Astrocyte of the spinal cord (primary cell): ENCODE results near the gene PLXNC1.

ENCODE experiments used
- DNase-seq: peaks from one replicate; pipeline ENCODE4 v3.0.0; 2011; ENCODE audit warnings: low read depth, low spot score
- H3K4me3 ChIP-seq: 2 replicates; pipeline ENCODE4 v1.5.1; 2011; ENCODE audit warnings: low read depth, mild to moderate bottlenecking, low read length, moderate library complexity
- in situ Hi-C: cut with HindIII; loops from 2 replicates; pipeline ENCODE4 v1.10.0; 2017; ENCODE audit warnings: low sequenced_read_pairs
- TF ChIP-seq, protein P1 (sequence below): IDR thresholded peaks from 2 replicates; pipeline ENCODE4 v1.5.1; 2012; ENCODE audit warnings: low read depth, mild to moderate bottlenecking, low read length, inconsistent platforms

Gene PLXNC1

DNA sequence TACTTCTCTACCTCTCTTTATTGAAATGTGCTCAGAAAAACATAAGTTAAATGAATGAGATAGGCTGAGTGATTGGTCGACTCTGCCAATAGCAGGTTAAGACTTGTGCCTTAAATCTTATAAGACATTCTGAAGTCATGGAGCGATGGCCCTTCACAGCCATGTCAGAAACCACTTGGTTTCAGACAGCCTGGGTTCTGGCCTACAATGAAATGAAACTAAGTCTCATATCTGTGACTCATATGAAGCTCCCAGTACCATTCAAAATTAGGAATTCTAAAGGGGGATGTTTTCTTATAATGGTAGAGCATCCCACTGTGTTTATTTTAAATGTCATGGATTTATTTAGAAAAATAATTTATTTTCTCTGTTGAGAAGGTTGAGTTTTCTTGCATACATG is 42.6 kb downstream of the PLXNC1 start:
- H3K4me3 ChIP-seq = no peak overlapping the region
- no peak for DNase-seq
- TF ChIP-seq, protein P1, sequence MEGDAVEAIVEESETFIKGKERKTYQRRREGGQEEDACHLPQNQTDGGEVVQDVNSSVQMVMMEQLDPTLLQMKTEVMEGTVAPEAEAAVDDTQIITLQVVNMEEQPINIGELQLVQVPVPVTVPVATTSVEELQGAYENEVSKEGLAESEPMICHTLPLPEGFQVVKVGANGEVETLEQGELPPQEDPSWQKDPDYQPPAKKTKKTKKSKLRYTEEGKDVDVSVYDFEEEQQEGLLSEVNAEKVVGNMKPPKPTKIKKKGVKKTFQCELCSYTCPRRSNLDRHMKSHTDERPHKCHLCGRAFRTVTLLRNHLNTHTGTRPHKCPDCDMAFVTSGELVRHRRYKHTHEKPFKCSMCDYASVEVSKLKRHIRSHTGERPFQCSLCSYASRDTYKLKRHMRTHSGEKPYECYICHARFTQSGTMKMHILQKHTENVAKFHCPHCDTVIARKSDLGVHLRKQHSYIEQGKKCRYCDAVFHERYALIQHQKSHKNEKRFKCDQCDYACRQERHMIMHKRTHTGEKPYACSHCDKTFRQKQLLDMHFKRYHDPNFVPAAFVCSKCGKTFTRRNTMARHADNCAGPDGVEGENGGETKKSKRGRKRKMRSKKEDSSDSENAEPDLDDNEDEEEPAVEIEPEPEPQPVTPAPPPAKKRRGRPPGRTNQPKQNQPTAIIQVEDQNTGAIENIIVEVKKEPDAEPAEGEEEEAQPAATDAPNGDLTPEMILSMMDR = no peak
- in situ Hi-C loops = no loop called here

DNA sequence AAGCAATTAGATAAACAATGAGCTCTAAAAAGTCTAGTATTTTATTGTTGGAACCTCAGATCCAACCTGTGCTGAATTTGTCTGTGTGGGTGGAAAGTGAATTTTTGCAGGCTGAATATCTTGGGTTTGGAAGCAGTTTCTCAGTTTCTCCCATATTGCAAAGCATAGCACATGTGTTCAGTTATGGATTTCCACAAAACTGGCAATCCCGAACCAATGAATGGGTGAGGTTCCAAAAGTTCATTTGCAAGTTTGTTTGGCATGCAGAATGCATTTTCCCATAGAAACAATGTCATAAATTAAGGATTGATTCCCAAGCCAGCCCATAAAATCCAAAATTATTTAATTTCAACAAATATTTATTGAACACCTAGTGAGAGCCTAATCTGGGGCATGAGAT is 43.4 kb downstream of the PLXNC1 start:
- H3K4me3 ChIP-seq = no peak overlapping the region
- TF ChIP-seq, protein P1 = no peak
- in situ Hi-C loops = no loop called here
- DNase-seq = no peak

DNA sequence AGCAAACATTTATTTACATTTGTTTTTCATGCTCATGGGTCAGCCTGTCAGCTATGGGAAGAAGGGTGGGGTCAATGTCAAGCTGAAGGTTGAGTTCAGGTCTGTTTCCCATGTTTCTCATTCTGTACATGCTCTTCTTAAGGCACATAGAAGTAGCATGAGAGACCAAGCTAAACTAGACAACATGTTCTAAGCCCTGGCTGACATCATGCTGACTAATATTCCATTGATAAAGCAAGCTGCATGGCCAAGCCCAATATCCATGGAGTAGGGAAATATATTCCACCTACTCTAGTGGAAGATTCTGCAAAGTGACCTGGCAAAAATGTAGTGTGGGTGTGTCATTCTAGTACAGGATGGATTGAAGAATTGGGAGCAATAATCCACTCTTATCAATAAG is 44.1 kb downstream of the PLXNC1 start:
- in situ Hi-C loops = no loop called here
- TF ChIP-seq, protein P1 = no peak
- no peak for DNase-seq
- no peak overlapping the region for H3K4me3 ChIP-seq

DNA sequence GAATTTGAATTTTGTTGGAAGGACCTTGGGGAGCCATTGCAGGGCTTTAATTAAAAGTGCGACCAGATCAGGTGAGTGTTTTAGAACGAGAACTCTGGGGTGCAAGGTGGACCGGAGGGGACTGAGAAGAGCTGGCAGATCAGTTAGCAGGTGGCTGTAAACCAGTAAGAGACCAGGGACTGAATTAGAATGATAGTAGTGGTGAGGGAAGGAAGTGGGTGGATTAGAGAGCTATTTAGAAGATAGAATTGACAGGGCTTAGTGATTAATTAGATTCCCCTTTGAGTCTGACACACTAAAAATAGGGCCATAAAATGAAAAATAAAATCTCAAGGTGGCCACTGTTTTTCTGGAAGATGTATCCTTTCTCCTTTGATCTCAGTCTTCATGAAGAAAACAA is 44.8 kb downstream of the PLXNC1 start:
- no peak for DNase-seq
- TF ChIP-seq, protein P1 = no peak
- in situ Hi-C loops = no loop called here
- no peak overlapping the region for H3K4me3 ChIP-seq

DNA sequence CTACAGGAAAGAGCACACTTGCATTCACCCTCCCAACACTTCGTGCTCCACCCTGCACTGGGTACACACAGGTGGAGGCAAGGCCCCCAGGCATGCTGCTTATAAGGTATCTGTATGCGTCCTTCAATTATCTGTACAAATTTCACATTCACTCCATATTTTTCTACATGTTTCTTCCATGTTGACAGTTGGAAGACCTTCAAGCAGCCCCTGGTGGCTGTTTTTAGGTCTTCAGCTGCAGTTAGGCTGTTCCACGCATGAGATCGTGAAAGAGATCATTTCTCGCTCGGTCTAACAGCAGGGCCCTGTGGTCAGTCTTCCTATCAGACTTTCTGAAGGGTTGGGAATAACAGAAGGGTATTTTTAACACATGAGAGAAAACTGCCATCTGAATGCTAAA is 47.1 kb downstream of the PLXNC1 start:
- TF ChIP-seq, protein P1 = no peak

DNA sequence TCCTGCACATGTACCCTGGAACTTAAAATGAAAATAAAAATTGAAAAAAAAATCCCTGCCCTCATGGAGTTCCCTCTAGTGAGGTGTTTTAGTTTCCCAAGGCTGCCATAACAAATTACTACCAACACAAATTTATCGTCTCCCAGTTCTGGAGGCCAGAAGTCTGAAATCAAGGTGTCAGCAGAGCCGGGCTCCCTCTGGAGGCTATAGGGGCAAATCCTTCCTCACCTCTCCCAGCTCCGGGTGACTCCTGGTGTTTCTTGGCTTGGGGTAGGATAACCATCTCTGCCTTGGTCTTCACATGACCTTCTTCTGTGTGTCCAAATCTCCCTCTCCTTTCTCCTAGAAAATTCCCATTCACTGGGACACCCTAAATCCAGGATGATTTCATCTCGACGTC is 50.1 kb downstream of the PLXNC1 start:
- in situ Hi-C loops = no loop called here
- H3K4me3 ChIP-seq = no peak overlapping the region
- DNase-seq = no peak
- TF ChIP-seq, protein P1 = no peak

More for the DNA sequence above, 47.1 kb downstream of the PLXNC1 start:
- DNase-seq = no peak
- in situ Hi-C loops = no loop called here
- no peak overlapping the region for H3K4me3 ChIP-seq

DNA sequence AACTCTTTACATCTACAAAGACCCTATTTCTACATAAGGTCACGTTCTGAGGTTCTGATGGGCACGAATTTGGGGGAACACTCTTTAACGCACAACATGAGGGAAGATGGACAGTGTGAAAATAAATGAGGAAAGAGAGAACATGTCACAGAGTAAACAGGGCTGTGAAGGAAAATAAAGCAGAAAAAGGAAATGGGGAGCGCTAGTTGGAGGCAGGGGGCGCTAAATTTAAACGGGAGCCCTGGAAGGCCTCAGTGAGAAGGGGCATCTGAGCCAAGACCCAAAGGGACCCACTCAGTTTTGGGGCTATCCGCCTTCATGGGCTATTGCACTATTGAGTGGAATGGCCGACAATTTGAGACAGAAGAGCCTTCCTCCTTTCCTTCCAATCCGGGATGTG is 50.5 kb downstream of the PLXNC1 start:
- TF ChIP-seq, protein P1 = no peak
- DNase-seq = no peak
- H3K4me3 ChIP-seq = no peak overlapping the region
- in situ Hi-C loops = no loop called here
